Activated gamma-delta T cell (primary cell): ENCODE data around the gene ALG9.
"Not testable (repeated sequence)": the region's sequence is repeated elsewhere in the genome, so short reads cannot be mapped to it uniquely, and the experiment has no call there.

ENCODE experiments used
- DNase-seq: peaks from one replicate; lab custom pipeline; 2025; lab: John Stamatoyannopoulos, UW

ALG9 gene

DNA sequence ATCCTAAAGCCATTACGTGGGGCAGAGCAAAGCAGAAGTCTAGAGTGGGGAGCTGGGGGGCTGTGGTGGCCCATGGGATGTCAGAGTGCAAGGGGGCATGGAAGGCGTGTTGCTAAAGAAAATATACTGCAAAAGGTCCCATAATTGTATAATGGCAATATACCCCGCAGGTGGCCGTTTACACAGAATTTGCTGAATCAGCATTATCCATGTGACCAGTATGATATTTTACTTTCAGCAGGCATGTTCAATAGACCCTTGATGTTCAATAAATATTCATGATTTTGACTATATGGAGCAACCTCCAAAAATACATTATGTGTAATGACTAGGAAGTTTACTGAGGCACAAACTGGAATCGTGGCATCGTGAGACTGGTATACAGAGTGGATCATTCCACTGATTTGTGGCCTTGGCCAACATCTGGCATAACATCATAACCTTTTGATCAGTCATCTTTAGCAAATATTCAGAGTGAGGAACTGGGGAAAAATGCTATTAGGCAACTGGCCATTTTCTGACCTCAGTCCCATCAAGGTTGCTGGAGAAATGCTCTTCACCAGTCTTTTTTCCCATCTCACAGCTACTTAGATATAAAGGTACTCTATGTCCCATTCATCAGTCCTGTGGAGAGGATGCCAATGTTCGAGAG is 75.9 kb downstream of the ALG9 start:
- no peak for DNase-seq

- no peak for DNase-seq
Observed at GRCh38 chr11:111793863-111794262, 77.5 kb downstream of the ALG9 start.

GRCh38 chr11:111792955-111793500 is 78.4 kb downstream of the ALG9 start:
- no peak for DNase-seq

DNA sequence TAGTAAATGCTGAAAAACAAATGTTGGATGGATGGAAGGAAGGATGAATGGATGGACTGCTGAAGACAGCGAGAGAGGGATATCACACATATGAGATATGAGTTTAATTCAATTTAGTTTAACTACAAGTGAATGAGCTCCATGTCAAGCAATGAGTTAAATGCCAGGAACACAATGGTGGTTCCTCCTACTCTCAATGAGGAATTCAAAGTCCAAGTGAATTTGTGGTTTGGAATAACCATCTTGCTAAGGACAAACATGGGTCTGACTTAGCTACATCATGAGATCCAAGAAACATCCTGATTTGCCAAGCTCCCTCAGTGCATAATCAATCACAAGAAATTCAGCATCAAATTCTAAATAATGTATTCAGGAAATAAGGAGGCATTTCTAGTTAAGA is 79.1 kb downstream of the ALG9 start:
- DNase-seq = no peak

- DNase-seq = no peak
Observed at GRCh38 chr11:111788464-111788863, 82.9 kb downstream of the ALG9 start.

DNA sequence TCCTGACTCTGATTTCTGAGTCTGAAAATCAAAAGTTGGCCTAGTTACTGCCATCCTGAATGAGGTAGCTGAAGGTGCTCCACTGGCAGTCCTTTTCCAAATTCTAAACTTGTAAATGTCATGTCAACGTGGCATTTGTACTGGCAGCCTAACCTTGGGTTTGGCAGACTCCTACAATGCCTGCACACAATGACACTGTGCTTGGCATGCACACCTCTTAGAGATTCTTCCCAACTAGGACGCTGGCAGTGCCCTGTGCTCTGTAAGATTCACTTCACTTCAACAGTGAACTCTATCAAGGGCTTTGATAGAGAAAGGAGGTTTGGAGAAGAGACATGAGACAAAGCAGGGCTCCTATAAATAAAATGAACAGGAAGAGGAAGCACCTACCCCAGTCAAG is 83.3 kb downstream of the ALG9 start:
- no peak for DNase-seq

- no peak for DNase-seq
Observed at GRCh38 chr11:111785886-111786412, 85.4 kb downstream of the ALG9 start.

- DNase-seq = no peak
Observed at GRCh38 chr11:111785076-111785475, 86.3 kb downstream of the ALG9 start.

- DNase-seq = not testable (repeated sequence)
Observed at GRCh38 chr11:111784311-111784710, 87.1 kb downstream of the ALG9 start.

DNA sequence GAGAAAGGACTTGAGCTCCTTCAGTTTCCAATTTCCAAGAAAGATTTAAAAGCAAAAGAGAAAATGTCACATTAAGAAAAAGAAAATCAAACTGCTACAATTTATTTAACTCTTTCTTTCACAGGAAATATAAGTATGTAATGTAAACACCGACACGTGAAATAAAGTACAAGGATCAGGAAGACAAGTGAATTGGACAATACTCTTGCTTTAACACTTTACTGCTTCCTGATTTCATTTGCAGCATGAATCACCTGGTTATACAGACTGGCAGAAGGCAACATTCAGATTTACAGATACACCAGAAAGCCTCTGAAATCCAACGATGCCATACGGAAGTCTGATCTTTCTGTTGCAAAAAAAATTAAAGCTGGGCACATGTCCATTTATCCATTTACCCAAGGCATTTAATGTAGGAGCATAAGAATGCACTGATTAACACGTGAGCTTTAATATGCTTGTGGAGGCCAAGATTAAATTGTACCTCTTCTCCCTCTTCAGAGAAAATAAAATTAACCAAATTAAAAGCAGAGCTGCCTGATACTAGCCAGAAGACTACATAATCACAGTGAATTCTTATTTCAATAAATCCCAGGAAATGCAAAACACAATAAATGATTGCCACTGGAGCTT is 89.2 kb downstream of the ALG9 start:
- no peak for DNase-seq

DNA sequence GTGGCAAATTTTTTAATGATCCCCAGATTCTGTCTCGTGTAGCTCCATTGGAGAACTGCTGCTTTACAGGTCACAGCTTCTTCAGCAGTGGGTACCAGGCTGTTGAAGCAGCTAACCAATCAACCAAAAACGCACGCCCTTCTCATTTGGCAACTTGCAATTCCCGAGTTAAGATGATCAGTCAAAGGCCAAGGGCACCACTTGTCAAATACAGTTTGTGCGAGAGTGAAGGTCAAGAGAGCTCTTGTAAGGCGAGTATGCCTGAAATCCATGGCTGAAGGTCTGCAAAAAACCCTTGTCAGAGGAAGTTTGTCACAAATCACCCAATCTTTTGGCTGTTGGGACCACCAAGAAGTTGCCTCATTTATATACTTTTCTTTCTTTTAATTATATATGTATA is 92.3 kb downstream of the ALG9 start:
- DNase-seq = no peak

DNA sequence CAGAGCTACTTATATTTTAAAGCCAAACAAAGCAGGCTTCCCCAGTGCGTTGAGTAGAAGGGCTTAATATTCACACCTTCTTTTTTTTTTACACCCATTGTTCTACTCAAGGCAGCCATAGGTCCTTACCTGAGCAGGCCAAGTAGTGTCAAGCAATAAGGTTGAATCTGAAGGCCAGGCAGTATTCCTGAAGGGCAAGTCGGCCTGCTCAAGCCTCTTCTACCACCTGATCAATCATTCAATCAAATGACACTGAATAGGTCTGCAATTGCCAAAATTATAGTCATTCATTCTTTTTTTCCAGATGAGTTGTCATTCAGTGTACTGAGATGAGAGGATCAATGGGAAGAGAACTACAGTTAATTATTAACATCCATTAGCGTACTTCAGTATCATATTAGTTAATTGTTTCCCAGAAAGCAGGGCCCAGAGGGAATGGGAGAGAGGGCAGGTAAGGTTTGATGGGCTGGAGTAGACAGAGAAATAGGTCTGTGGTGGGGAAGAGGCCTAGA is 93.3 kb downstream of the ALG9 start:
- no peak for DNase-seq

GRCh38 chr11:111777094-111778046 is 94.0 kb downstream of the ALG9 start:
- DNase-seq = no peak

- DNase-seq = no peak
Observed at GRCh38 chr11:111776398-111777093, 94.8 kb downstream of the ALG9 start.

- no peak for DNase-seq
Observed at GRCh38 chr11:111774955-111775710, 96.2 kb downstream of the ALG9 start.

- DNase-seq = no peak
Observed at GRCh38 chr11:111772535-111772934, 98.8 kb downstream of the ALG9 start.

GRCh38 chr11:111771205-111771604 is 100.2 kb downstream of the ALG9 start:
- DNase-seq = not testable (repeated sequence)

DNA sequence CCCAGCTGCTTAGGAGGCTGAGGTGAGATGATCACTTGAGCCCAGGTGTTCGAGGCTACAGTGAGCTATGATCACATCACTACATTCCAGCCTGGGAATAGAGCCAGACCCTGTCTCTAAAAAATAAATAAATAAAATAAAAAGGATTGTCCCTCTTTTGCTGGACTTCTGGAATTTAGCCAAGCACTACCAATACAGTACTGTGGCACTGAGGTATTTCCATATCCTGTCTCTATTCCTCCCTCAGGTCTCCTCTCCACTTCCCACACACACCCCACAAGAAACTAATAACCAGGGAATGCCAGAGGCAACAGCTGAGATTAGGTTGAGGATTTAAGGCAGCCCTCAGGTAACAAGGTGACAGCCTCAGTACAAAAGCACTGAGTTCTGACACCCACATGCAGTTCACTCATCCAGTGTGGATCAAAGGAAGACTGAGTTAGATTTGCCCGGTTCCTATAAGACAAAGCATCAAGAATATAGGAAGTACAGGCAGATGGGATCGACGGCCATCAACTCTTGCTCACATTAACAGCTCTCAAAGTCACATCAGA is 100.7 kb downstream of the ALG9 start:
- no peak for DNase-seq

DNA sequence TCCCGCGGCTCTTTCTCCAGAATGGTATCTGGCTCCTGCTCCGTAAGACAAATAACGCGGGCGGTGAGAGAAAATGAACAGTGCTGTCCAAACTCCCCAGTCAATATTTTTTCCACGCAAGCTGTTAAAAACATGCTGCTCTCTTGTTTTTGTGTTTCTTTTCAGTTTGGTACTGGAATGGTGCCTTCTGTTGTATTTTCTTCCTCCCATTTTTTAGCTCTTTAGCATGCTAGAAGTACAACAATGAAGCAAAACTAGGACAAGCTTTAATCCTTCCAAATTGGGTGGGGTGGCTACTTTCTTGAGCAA is 104.6 kb downstream of the ALG9 start:
- no peak for DNase-seq
